ENCODE data around the gene RIN3.

GRCh38 chr14:92491782-92492181 lies 21.8 kb upstream of the RIN3 start:
- TF ChIP-seq EZH2 (IDR thresholded peaks at IDR 0.05; ENCODE audit: borderline replicate concordance, low read depth, low read length, poor library complexity, severe bottlenecking), result no peak
- TF ChIP-seq CTCF (conservative IDR thresholded peaks at IDR 0.05; ENCODE audit: low read depth, low read length), result no peak
